ENCODE results near the gene GRIK4. TPM values are rescaled to one million over a fixed set of nuclear protein-coding genes. Genes with fewer than 3 reads are reported as not detected.

The GRIK4 gene
- total and polyA plus RNA-seq, 2 donors (not counting 3 experiments of a cell fraction or from before 2014, with no cell fraction given) = 0.81 to 1.6 TPM

DNA sequence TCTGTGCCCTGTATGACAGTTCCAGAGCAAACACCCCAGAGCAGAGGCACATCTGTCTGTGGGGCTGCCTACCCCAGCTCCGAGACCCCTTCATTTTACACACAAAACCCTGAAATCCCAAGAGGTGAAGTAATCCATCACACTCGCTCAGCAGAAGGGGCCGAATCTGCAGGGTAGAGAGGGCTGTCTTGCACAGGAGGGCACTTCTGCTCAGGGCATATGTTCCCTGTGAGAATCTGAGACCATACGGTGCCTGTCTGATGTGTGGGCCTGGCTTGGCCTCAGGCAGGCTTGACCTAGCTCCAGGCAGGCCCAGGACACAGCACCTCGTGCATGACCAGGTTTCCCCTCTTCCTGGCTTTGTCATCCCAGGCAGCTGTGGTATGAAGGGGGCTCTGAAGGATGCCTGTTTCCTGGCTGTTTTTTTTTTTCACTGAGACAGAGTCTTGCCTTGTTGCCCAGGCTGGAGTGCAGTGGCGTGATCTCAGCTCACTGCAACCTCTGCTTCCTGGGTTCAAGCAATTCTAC is 37.2 kb downstream of the GRIK4 start:
- CTCF ChIA-PET = interaction anchor here (0.9 to 3.0 kb wide), 5 partner anchors 10 to 136 kb away, joined by 3 to 18 read pairs (median 8); partner anchors contain the start of gene GRIK4
- Histone ChIP-seq H3K4me2 (ENCODE audit: insufficient read depth, low read length) (no peak overlapping the region), H3K4me3 (replicated peaks in 1 of 3; ENCODE audit: insufficient read depth in 1 of 3, low read depth in 1 of 3, low read length in 3 of 3) (no peak overlapping the region), H3K9me3 (replicated peaks; ENCODE audit: control insufficient read depth, insufficient read depth, low read length) (no peaks in the 10 kb centered on the region), H3K9ac (replicated peaks; ENCODE audit: extremely low read depth, insufficient read depth, low read length) (no peak overlapping the region), H4K20me1 (replicated peaks; ENCODE audit: control insufficient read depth, extremely low read depth, insufficient read depth, low read length) (no peaks in the 10 kb centered on the region), H3K9me1 (replicated peaks; ENCODE audit: control insufficient read depth, extremely low read depth, insufficient read depth, low read length) (no peaks in the 10 kb centered on the region), H3K27ac (ENCODE audit: insufficient read depth, low read depth, low read length) (no peak overlapping the region), H3K27me3 (ENCODE audit: control insufficient read depth in 2 of 2, insufficient read depth in 2 of 2, low read length in 2 of 2) (no peaks in the 10 kb centered on the region), H2AFZ (ENCODE audit: low read depth, low read length) (no peak overlapping the region), H3K36me3 (ENCODE audit: control insufficient read depth in 2 of 2, extremely low read depth in 1 of 2, insufficient read depth in 2 of 2, low read length in 2 of 2) (no peaks in the 10 kb centered on the region), H3K79me2 (ENCODE audit: control insufficient read depth, insufficient read depth, low read length) (no peaks in the 10 kb centered on the region), H3K4me1 (ENCODE audit: control insufficient read depth, extremely low read depth, insufficient read depth, low read length) (peaks cover 13% of the 10 kb centered on the region)
- FAIRE-seq (peak; percentile 12), DNase-seq (ENCODE audit: low read depth, low spot score) (no peak)
- dilution Hi-C loops (cut with MboI; ENCODE audit: extremely low pct_ligation_motif_present, low sequenced_read_pairs) (no loop called here), intact Hi-C loops (cut with micrococcal nuclease) (no loop called here)
- POLR2A ChIA-PET = no interaction called here
- no peak for TF ChIP-seq FOS (IDR thresholded peaks at IDR 0.05; ENCODE audit: borderline replicate concordance, insufficient read depth, low read length)
- no peak for TF ChIP-seq EZH2 (IDR thresholded peaks at IDR 0.05; ENCODE audit: borderline replicate concordance, low read depth, low read length, severe bottlenecking)
- no peak for TF ChIP-seq JUN (IDR thresholded peaks at IDR 0.05; ENCODE audit: borderline replicate concordance, insufficient read depth, insufficient read length, low read depth)
- TF ChIP-seq, protein P1, sequence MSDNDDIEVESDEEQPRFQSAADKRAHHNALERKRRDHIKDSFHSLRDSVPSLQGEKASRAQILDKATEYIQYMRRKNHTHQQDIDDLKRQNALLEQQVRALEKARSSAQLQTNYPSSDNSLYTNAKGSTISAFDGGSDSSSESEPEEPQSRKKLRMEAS (IDR thresholded peaks at IDR 0.05; ENCODE audit: insufficient read depth, insufficient read length) = no peak
- TF ChIP-seq POLR2AphosphoS5 (IDR thresholded peaks at IDR 0.05; ENCODE audit: insufficient read depth, low read depth, low read length) = no peak
- no peak for TF ChIP-seq MYC (IDR thresholded peaks at IDR 0.05; ENCODE audit: low read depth, low read length)
- TF ChIP-seq, protein P2, sequence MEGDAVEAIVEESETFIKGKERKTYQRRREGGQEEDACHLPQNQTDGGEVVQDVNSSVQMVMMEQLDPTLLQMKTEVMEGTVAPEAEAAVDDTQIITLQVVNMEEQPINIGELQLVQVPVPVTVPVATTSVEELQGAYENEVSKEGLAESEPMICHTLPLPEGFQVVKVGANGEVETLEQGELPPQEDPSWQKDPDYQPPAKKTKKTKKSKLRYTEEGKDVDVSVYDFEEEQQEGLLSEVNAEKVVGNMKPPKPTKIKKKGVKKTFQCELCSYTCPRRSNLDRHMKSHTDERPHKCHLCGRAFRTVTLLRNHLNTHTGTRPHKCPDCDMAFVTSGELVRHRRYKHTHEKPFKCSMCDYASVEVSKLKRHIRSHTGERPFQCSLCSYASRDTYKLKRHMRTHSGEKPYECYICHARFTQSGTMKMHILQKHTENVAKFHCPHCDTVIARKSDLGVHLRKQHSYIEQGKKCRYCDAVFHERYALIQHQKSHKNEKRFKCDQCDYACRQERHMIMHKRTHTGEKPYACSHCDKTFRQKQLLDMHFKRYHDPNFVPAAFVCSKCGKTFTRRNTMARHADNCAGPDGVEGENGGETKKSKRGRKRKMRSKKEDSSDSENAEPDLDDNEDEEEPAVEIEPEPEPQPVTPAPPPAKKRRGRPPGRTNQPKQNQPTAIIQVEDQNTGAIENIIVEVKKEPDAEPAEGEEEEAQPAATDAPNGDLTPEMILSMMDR (IDR thresholded peaks at IDR 0.05; ENCODE audit: extremely low read depth in 1 of 2, insufficient read depth in 1 of 2, low read depth in 1 of 2, low read length in 2 of 2) = no peak
- TF ChIP-seq POLR2A (IDR thresholded peaks at IDR 0.05; ENCODE audit: low read depth, low read length) = no peak
- no peak for TF ChIP-seq GATA2 (IDR thresholded peaks at IDR 0.05; ENCODE audit: insufficient read depth, insufficient read length, low read depth, low read length)
- BruUV-seq (replicated peaks) = no TSS peak
